AG04449 (cell line): ENCODE data around the gene EPB41.
"Not testable (repeated sequence)": the region's sequence is repeated elsewhere in the genome, so short reads cannot be mapped to it uniquely, and the experiment has no call there.

Source experiments
- CTCF ChIA-PET: fragments of 350-600 bp; formaldehyde crosslinking; extraction: SDS; loops from one replicate; lab custom pipeline; 2021; ENCODE audit warnings: antibody characterized with exemption; lab: Yijun Ruan, JAX
- POLR2A ChIA-PET: fragments of 400-600, 350-600 bp; formaldehyde crosslinking; extraction: SDS; loops from one replicate; lab custom pipeline; 2020; ENCODE audit warnings: antibody characterized with exemption, inconsistent platforms; lab: Yijun Ruan, JAX
- DNase-seq: peaks from one replicate; pipeline ENCODE4 v3.0.0-alpha.2; 2010; ENCODE audit warnings: low read depth, low spot score
- H3K4me3 ChIP-seq: 2 replicates; pipeline ENCODE4 v1.5.1; 2011; ENCODE audit warnings: low read depth, mild to moderate bottlenecking, control low read depth, low read length
- TF ChIP-seq, protein P1 (sequence below): IDR thresholded peaks from one replicate; pipeline ENCODE4 v1.5.1; 2011; ENCODE audit warnings: mild to moderate bottlenecking, moderate library complexity, low read length, control low read depth, inconsistent platforms; ENCODE audit not compliant: insufficient read depth; ENCODE audit errors: missing control alignments

EPB41 gene

DNA sequence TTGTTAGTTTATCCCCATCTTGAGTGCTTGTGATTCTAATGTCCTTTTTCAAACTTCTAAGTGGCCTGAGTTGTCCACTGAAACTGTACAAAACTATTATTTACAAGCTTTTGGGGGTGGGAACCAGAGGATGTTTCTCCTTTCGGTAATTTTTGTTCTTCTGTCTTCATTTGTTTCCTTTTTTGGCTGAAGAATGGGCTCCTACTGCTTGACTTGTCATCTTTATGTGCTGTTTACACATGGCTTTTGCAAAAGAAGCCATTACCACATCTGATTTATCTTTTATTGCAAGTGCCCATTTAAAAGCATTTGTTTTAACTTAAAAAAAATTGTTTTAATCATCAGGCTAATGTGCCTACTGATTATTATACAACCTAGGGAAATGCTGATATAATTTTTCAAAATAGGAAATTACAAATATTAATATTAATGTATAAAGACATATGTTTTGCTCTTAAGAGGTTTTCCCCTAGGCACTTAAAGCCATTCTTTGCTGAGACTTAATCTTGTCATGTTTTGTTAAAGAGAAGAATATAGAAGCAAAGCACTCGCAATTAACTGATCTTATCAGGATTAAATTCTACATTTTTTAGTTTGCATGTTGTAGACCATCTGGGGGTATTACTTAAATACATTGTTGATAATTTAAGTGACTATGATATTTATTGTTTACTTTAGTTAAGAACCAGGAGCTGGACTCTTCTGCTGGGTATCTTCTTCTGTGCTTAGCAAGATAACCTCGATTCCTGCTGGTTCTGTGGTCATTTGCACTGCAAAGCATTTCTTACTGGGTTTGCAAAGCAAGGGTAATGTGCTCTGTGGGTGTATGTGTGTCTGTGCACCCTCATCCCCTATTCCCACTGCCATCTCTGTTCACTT lies 169.2 kb downstream of the EPB41 start:
- POLR2A ChIA-PET = no interaction called here
- CTCF ChIA-PET = interaction anchor here (1.0 kb wide), 1 partner anchor 41 kb away, joined by 3 read pairs; the partner anchor contains the start of gene TMEM200B
- TF ChIP-seq, protein P1, sequence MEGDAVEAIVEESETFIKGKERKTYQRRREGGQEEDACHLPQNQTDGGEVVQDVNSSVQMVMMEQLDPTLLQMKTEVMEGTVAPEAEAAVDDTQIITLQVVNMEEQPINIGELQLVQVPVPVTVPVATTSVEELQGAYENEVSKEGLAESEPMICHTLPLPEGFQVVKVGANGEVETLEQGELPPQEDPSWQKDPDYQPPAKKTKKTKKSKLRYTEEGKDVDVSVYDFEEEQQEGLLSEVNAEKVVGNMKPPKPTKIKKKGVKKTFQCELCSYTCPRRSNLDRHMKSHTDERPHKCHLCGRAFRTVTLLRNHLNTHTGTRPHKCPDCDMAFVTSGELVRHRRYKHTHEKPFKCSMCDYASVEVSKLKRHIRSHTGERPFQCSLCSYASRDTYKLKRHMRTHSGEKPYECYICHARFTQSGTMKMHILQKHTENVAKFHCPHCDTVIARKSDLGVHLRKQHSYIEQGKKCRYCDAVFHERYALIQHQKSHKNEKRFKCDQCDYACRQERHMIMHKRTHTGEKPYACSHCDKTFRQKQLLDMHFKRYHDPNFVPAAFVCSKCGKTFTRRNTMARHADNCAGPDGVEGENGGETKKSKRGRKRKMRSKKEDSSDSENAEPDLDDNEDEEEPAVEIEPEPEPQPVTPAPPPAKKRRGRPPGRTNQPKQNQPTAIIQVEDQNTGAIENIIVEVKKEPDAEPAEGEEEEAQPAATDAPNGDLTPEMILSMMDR = no peak
- no peak overlapping the region for H3K4me3 ChIP-seq
- DNase-seq = no peak

DNA sequence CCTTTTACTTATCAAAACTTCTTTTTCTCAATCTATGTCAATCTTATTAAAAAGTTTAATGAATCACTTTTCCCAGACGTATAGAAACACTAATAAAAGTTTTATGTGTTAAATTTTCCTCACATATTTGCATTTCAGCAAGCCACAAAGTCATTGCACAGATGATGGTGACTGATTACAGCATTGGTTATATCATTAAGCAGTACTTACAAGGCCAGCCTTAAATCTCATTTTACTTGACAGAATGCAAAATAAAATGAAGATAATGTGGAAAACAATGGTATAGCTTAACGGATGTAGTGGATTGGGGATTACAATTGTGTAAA lies 169.8 kb downstream of the EPB41 start:
- POLR2A ChIA-PET = no interaction called here
- no peak for DNase-seq
- no peak overlapping the region for H3K4me3 ChIP-seq
- TF ChIP-seq, protein P1 = no peak
- CTCF ChIA-PET = no interaction called here

GRCh38 chr1:29090937-29091618 lies 176.7 kb downstream of the EPB41 start:
- H3K4me3 ChIP-seq = no peak overlapping the region
- POLR2A ChIA-PET = no interaction called here
- CTCF ChIA-PET = no interaction called here
- TF ChIP-seq, protein P1 = no peak
- no peak for DNase-seq

DNA sequence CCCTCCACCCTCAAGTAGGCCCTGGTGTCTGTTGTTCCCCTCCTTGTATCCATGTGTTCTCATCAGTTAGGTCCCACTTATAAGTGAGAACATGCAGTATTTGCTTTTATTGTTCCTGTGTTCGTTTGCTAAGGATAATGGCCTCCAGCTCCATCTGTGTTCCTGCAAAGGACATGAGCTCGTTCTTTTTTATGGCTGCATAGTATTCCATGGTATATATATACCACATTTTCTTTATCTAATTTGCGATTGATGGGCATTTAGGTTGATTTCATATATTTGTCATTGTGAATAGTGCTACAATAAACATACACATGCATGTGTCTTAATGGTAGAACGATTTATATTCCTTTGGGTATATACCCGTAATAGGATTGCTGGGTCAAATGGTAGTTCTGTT lies 178.3 kb downstream of the EPB41 start:
- POLR2A ChIA-PET, H3K4me3 ChIP-seq, DNase-seq: not testable (repeated sequence)
- CTCF ChIA-PET = interaction anchor here (1.1 kb wide), 2 partner anchors 111 to 212 kb away, joined by 3 to 4 read pairs; no protein-coding TSS in a partner anchor

- H3K4me3 ChIP-seq = no peak overlapping the region
- TF ChIP-seq, protein P1 = no peak
- no peak for DNase-seq
- ChIA-PET POLR2A (no interaction called here), CTCF (no interaction called here)
Measured at GRCh38 chr1:29094433-29094832, 180.1 kb downstream of the EPB41 start.

DNA sequence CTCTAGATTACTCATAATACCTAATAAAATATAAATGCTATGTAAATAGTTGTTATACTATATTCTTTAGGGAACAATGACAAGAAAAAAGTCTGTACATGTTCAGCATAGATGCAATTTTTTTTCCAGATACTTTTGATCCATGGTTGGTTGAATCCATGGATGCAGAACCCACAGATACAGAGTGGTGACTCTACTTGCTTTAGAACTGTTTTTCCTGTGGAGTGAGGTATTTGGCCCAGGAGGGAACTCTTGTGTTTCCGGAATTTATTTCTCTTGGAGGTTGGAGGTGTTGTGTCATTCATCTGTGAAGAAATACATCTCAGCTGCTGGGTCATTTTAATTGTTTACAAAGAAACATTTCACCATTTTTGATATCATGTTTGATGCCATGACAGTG lies 180.6 kb downstream of the EPB41 start:
- CTCF ChIA-PET = interaction anchor here (1.6 kb wide), 1 partner anchor 213 kb away, joined by 4 read pairs; no protein-coding TSS in a partner anchor
- TF ChIP-seq, protein P1 = no peak
- H3K4me3 ChIP-seq = no peak overlapping the region
- DNase-seq = no peak
- POLR2A ChIA-PET = no interaction called here
